ENCODE measurements around the gene HLCS. TPM values are rescaled to one million over a fixed set of nuclear protein-coding genes. Genes with fewer than 3 reads are reported as not detected.
A peak's percentile ranks its signal among the peaks of the same experiment; 100 is the strongest.
"Not testable (repeated sequence)": the region's sequence is repeated elsewhere in the genome, so short reads cannot be mapped to it uniquely, and the experiment has no call there.

The HLCS gene
- total RNA-seq, 8 experiments from 2014 or later = 8.7 to 19.0 (median 18.1) TPM

DNA sequence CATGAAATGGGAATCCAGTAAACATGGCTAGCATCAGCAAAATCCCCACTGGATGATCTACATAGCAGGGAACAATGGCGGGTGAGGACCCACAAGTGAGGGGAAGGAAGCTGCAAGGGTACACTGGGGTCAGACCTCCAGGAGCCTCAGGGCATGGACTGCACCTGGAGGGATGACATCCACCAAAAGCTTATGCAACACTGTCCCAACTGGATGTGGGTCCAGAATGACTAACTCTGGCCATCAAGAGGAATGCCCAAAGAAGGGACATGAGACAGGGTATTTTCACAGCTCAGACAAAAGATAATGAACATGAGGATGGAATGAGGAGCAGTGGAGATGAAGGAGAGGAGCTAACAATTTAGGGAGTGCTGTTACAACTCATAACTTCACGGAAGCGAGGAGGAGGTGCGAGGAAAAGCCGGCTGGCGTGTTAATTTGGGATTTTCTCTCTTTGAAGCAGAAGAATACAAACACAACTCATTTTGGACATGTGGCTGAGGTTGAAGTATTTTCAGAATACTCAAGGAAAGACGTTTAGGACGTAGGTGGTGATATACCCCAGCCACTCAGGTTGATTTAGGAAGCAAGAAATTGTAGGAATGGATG, 5.7 kb downstream of the HLCS start:
- in situ Hi-C loops (cut with MboI; ENCODE audit: low pct_unique_long_range_greater_than_20kb in 2 of 9, low sequenced_read_pairs in 9 of 9, unreplicated experiment in 9 of 9) = no loop called here
- no peak for ATAC-seq (replicated peaks in 6 of 8)
- no peak overlapping the region for H3K4me3 ChIP-seq
- WGBS, 10 experiments = 81 to 96% (median 94%) methylated on average over 4 to 8 of the region's 8 CpGs
- H3K4me1 ChIP-seq (replicated peaks in 1 of 2) = peaks cover 8 to 16% of the 10 kb centered on the region in 2 donors
- no peak overlapping the region for H3K27ac ChIP-seq

DNA sequence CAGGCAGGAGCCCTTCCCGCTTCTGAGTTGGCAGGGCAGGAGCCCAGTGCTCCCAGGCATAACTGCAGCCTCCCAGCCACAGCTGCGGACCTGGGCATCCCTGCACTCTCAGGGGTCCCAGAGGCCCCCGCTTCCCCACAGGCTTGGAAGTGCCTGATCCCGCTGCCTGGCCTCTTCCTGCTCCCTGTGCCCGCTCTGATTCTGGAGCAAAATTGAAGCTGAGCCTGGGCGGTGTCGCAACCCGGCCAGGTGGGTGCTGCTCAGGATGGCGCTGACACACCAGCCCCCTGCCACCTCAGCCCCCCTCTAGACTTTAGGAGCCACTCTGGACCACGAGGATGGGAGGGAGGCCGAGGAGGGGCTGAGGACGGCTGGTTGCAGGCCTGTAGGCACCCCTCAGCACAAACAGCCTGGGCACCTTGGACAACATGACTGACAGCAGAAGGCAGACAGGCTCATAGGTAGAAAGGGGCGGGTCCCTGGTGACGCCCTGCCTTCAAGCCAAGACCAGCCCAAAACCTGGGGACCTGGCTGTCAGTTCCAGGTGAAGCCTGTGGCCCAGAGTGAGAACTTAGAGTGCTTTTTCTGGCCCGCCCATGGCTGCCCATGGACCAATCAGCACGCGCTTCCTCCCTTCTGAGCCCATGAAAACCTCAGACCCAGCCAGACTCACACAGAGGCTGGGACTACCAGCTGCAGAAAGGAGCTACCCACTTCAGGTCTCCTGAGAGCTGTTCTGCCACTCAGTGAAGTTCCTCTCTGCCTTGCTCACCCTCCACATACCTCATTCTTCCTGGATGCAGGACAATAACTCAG, 7.2 kb downstream of the HLCS start:
- peak in 1 of 8 experiments; percentile 63 for ATAC-seq (replicated peaks in 6 of 8)

DNA sequence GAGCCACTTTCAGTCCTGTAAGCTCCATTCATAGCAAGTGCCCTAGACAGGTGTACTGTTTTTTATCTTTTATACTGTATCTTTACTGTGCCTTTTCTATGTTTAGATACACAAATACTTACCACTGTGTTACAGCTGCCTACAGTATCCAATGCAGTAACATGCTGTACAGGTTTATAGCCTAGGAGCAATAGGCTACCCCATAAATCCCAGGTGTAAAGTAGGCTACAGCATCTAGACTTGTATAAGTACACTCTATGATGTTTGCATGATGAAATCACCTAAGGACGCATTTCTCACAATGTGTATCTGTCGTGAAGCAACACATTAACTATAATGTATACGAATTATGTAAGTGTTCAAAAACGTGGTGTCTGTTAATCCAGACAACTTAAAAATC, 10.7 kb downstream of the HLCS start:
- in situ Hi-C loops (cut with MboI; ENCODE audit: low pct_unique_long_range_greater_than_20kb in 2 of 9, low sequenced_read_pairs in 9 of 9, unreplicated experiment in 9 of 9) = no loop called here
- Histone ChIP-seq H3K27ac (no peak overlapping the region), H3K4me1 (replicated peaks in 1 of 2) (no peaks in the 10 kb centered on the region), H3K4me3 (no peak overlapping the region)
- ATAC-seq (replicated peaks in 6 of 8) = no peak
- WGBS, 10 experiments = 91 to 100% (median 100%) methylated on average over 1 to 4 of the region's 4 CpGs; no CpG with 5 or more reads in 3 of the 10 experiments

More for the DNA sequence above, 7.2 kb downstream of the HLCS start:
- WGBS, 10 experiments = 74 to 100% (median 92%) methylated on average over 2 to 7 of the region's 17 CpGs; no CpG with 5 or more reads in 3 of the 10 experiments
- peaks cover 0 to under 1% of the 10 kb centered on the region in 2 donors for H3K4me1 ChIP-seq (replicated peaks in 1 of 2)
- H3K4me3 ChIP-seq = no peak overlapping the region
- in situ Hi-C loops (cut with MboI; ENCODE audit: low pct_unique_long_range_greater_than_20kb in 2 of 9, low sequenced_read_pairs in 9 of 9, unreplicated experiment in 9 of 9) = no loop called here
- H3K27ac ChIP-seq = no peak overlapping the region

DNA sequence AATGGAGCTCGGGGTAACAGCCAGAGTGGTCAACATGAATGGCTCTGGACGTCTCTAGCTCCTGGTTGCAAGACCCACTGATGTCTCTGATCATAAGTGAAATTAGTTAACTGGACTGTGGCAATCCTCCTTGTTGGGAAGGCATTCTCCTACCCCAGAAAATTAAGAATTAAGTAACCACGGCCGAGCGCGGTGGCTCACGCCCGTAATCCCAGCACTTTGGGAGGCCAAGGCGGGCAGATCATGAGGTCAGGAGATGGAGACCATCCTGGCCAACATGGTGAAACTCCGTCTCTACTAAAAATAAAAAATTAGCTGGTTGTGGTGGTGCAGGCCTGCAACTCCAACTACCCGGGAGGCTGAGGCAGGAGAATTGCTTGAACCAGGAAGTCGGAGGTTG, 14.1 kb downstream of the HLCS start:
- WGBS, 10 experiments = 40 to 100% (median 98%) methylated on average over 1 to 9 of the region's 12 CpGs; no CpG with 5 or more reads in 3 of the 10 experiments
- in situ Hi-C loops (cut with MboI; ENCODE audit: low pct_unique_long_range_greater_than_20kb in 2 of 9, low sequenced_read_pairs in 9 of 9, unreplicated experiment in 9 of 9); ATAC-seq (replicated peaks in 6 of 8); H3K4me1 ChIP-seq (replicated peaks in 1 of 2); H3K27ac ChIP-seq; H3K4me3 ChIP-seq: not testable (repeated sequence)

DNA sequence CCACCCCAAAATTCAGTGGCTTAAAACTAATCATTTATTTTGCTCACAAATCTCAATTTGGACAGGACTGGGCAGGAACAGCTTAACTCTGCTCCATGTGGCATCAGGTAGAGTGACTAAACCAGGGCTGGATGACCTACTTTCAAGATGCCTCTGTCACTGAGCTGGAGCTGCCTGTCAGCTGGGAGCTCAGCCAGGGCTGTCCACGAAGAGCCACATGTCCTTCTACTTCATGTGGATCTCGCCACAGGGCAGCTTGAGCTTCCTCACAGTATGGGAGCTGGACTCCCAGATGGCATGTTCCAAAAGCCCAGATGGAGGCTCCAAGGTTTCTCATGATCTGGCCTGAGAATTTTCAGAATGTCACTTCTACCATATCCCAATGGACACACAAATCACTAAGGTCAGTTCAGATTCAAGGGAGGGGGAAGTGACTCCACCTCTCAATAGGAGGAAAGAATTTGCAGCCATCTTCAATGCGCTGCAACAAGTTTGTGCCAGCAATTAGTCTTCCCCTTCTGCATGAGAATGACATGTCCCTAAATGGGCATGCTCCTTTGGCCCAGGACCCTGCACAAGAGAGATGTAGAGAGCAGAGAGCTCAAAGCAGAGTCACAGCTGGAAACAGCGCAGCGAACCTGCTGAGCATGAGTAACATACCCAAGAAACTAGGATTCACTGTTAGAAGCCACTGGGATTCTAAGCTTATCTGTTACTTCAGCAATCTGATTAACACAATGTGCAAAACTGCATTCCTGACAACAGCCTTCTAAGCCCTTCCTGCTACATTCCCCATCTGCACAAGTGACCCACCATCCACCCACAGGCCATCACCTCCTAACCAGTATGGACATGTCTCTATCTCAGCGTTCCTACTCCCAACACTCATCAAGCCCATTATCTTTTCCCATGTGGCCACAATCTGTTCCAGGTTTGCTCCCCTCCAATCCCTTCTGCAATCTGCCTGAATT, 17.0 kb downstream of the HLCS start:
- Histone ChIP-seq H3K27ac (no peak overlapping the region), H3K4me3 (no peak overlapping the region), H3K4me1 (replicated peaks in 1 of 2) (no peaks in the 10 kb centered on the region)
- WGBS, 10 experiments = 60 to 100% (median 92%) methylated on average over 1 to 6 of the region's 6 CpGs; no CpG with 5 or more reads in 1 of the 10 experiments
- peak in 1 of 8 experiments; percentile 52 for ATAC-seq (replicated peaks in 6 of 8)
- in situ Hi-C loops (cut with MboI; ENCODE audit: low pct_unique_long_range_greater_than_20kb in 2 of 9, low sequenced_read_pairs in 9 of 9, unreplicated experiment in 9 of 9) = loop anchor here in 2 of 9 experiments (25.0 kb wide), 1 partner anchor 437 kb away; no protein-coding TSS in a partner anchor

DNA sequence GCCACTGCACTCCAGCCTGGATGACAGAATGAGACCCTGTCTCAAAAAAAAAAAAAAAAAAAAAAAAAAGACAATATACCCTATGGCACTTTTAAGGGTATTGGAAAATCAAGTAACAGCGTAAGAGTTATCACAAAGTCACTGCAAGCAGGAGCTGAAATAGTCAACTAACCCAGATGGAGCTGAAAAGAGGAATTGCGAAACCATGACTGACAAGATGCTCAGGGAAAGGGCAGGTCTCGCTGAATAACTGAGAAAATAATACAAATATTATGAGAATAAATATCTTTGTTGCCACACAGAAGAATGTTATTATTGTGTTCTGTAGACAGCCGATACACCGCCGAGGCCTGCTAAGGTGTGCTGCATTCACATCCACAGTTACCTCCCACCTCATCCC, 17.8 kb downstream of the HLCS start:
- 37 to 100% (median 97%) methylated on average over 1 to 6 of the region's 6 CpGs for WGBS, 10 experiments
- Histone ChIP-seq H3K4me3 (no peak overlapping the region), H3K27ac (no peak overlapping the region), H3K4me1 (replicated peaks in 1 of 2) (no peaks in the 10 kb centered on the region)
- in situ Hi-C loops (cut with MboI; ENCODE audit: low pct_unique_long_range_greater_than_20kb in 2 of 9, low sequenced_read_pairs in 9 of 9, unreplicated experiment in 9 of 9) = loop anchor here in 2 of 9 experiments (25.0 kb wide), 1 partner anchor 436 kb away; no protein-coding TSS in a partner anchor
- ATAC-seq (replicated peaks in 6 of 8) = no peak

DNA sequence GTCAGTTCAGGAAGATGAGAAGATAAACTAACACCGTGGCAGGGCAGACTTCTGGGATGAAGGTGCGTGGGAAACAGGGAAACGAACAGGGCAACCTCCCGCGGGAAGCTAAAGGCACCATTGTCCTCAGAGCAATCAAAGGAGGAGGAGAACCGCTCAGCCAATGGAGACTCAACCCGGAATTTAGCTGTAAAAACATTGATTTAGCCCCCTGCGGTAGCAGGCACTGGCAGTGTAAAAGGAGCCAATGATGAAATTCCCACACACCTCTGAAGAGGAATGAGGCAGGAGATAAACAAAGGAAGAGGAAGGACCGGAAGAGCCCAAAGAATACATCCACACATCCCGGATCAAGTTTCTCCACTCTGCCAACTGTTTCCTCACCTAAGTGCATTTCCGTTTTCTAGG, 19.5 kb downstream of the HLCS start:
- no peak overlapping the region for H3K27ac ChIP-seq
- no peak overlapping the region for H3K4me3 ChIP-seq
- WGBS, 10 experiments = 20 to 83% (median 34%) methylated on average over 1 to 10 of the region's 11 CpGs; no CpG with 5 or more reads in 1 of the 10 experiments
- in situ Hi-C loops (cut with MboI; ENCODE audit: low pct_unique_long_range_greater_than_20kb in 2 of 9, low sequenced_read_pairs in 9 of 9, unreplicated experiment in 9 of 9) = loop anchor here in 2 of 9 experiments (25.0 kb wide), 1 partner anchor 435 kb away; no protein-coding TSS in a partner anchor
- no peaks in the 10 kb centered on the region for H3K4me1 ChIP-seq (replicated peaks in 1 of 2)
- ATAC-seq (replicated peaks in 6 of 8) = no peak

DNA sequence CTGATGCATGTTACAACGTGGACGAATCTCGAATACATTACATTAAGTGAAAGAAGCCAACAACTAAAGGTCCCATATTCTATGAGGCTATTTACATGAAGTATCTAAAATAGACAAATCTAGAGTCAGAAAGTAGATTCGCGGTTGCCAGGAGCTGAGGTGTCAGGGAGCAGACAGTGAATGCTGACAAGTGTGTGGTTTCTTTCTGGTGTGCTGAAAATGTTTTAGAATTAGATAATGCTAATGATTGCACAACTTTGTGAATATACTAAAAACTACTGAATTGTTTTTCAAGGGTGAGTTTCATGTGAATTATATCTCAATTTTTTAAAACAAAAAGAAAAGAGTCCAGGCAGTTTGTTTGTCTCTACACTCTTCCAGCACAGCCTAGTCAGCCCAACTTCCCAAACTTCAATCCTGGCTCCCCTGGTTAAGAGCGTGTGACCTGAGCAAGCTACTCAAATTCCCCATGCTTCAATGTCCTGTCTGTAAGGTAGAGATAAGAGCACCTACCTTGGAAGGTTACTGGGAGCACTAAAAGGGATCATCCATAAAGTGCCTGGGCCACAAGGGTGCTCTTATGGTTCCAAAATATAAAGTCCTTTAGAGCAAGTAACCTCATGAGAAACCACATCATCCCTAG, 20.9 kb downstream of the HLCS start:
- no peak for ATAC-seq (replicated peaks in 6 of 8)

DNA sequence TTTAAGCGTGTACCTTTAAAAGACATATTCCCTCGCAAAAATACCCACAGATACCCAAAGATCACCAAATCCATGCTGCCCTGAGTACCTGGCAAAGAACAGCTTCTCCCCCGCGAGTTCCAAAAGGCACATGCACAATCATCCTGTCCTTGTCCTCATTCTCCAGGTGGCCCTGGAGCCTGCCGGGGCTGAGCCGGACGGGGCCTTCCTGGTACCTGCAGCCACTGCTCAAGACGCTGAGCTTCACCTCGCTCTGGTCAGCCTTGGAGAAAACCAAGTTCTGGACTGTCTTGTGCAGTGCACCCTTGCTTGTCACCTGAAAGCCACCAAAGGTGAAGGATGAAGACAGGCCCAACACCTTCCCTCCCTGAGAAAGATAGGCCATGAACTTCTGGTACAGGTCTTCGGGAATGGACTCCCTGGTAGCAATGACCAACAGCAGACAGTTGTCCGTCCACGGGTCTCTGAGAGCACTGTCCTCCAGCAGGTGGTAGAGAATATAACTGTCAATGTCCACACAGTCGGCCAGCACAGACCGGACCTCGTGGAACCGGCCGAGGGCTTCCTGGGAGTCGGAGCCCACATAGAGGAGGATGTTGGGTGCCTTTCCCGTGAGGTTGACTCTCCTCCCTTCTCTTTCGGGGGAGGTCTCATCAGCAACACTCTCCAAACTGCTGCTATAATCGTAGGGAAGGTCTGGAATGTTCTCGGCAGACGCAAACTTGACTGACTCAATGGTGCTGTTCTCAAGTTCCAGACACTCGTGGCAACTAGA, 29.9 kb downstream of the HLCS start:
- WGBS, 10 experiments = 76 to 100% (median 96%) methylated on average over 1 to 10 of the region's 24 CpGs; no CpG with 5 or more reads in 3 of the 10 experiments
- Histone ChIP-seq H3K27ac (no peak overlapping the region), H3K4me3 (no peak overlapping the region), H3K4me1 (replicated peaks in 1 of 2) (no peaks in the 10 kb centered on the region)
- in situ Hi-C loops (cut with MboI; ENCODE audit: low pct_unique_long_range_greater_than_20kb in 2 of 9, low sequenced_read_pairs in 9 of 9, unreplicated experiment in 9 of 9) = loop anchor here in 2 of 9 experiments (25.0 kb wide), 1 partner anchor 424 kb away; no protein-coding TSS in a partner anchor
- no peak for ATAC-seq (replicated peaks in 6 of 8)

More for the DNA sequence above, 20.9 kb downstream of the HLCS start:
- H3K27ac ChIP-seq = no peak overlapping the region
- 70 to 100% (median 95%) methylated on average over 3 to 6 of the region's 6 CpGs for WGBS, 10 experiments
- H3K4me3 ChIP-seq = no peak overlapping the region
- H3K4me1 ChIP-seq (replicated peaks in 1 of 2) = no peaks in the 10 kb centered on the region
- in situ Hi-C loops (cut with MboI; ENCODE audit: low pct_unique_long_range_greater_than_20kb in 2 of 9, low sequenced_read_pairs in 9 of 9, unreplicated experiment in 9 of 9) = loop anchor here in 2 of 9 experiments (25.0 kb wide), 1 partner anchor 433 kb away; no protein-coding TSS in a partner anchor

DNA sequence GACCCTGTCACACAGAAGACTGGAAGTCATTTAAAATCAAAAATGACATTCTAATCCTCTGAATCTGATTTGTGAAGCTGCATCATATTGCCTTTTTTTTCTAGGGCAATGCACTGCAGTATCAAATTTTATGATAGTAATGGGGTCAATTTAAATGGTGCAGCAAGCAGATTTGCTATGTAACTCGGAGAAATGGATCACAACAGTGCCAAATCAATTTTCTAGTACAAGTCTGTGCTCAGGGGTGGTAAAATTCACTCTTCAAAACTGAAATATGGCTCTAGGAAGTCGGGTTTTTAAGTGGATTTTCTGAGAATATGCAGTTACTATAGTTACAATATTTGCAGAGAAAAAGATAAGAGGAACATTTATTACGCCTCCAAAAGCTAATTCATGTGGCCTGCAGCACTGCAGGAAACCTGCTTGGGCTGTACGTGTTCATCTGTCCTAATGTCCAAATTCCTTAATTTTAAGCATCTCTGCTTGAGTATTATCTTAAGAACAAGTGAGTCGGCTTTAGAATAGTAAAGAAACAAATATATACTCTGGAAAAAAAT, 31.5 kb downstream of the HLCS start:
- ATAC-seq (replicated peaks in 6 of 8) = peak in 1 of 8 experiments; percentile 50
- Histone ChIP-seq H3K4me1 (replicated peaks in 1 of 2) (no peaks in the 10 kb centered on the region), H3K4me3 (no peak overlapping the region), H3K27ac (no peak overlapping the region)
- in situ Hi-C loops (cut with MboI; ENCODE audit: low pct_unique_long_range_greater_than_20kb in 2 of 9, low sequenced_read_pairs in 9 of 9, unreplicated experiment in 9 of 9) = loop anchor here in 2 of 9 experiments (25.0 kb wide), 1 partner anchor 423 kb away; no protein-coding TSS in a partner anchor
- 40 to 79% (median 66%) methylated on average over 3 to 5 of the region's 5 CpGs for WGBS, 10 experiments

DNA sequence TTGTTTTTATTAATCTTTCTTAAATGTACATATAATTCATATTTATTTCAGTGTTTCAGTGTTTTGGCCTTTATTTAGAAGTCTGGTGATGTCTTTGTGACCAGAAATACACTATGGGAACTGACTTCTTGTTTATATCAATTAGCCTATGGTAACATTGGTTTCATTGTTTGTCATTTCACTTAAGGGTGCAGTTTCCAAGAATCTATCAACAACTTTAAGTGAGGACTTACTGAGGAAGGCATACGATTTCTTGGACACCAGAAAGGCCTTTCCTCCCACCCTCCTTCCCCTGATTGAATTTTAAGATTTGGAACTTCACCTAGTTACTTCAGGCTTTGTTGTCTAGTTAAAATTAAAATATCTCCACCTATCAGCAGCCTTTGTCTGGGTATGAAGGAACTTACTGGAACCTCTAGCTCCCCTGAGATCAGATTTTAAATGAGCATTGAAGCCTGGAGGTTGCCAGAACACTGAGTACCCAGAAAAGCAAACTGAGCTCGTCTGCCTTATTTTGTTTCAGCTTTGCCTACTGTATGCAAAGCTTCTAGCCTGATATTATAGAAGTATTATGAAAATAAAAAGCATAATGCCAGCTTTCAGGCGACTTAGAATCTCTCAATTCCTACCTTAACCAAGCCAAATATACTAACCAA, 34.2 kb downstream of the HLCS start:
- Histone ChIP-seq H3K4me1 (replicated peaks in 1 of 2) (no peaks in the 10 kb centered on the region), H3K4me3 (no peak overlapping the region), H3K27ac (no peak overlapping the region)
- in situ Hi-C loops (cut with MboI; ENCODE audit: low pct_unique_long_range_greater_than_20kb in 2 of 9, low sequenced_read_pairs in 9 of 9, unreplicated experiment in 9 of 9) = loop anchor here in 2 of 9 experiments (25.0 kb wide), 1 partner anchor 420 kb away; no protein-coding TSS in a partner anchor
- WGBS, 10 experiments = 60 to 95% (median 81%) methylated on average over 1 to 3 of the region's 3 CpGs; no CpG with 5 or more reads in 2 of the 10 experiments
- no peak for ATAC-seq (replicated peaks in 6 of 8)
